Activated T-helper 1 cell treated with anti-CD3 and anti-CD28 coated beads, Interleukin-12 subunit alpha, Interleukin-12 subunit beta, Interleukin-2, Interleukin-4 antibody, amounts not matched to agents 30 ng/mL and 10 ng/mL and 1 ng/mL, durations not matched to agents 14 hours and 24 hours and 36 hours (primary cell): ENCODE measurements around the gene KMO. TPM values are rescaled to one million over a fixed set of nuclear protein-coding genes. Genes with fewer than 3 reads are reported as not detected.

ENCODE experiments used
- DNase-seq: peaks from one replicate; pipeline ENCODE4 v3.0.0; 2021; ENCODE audit warnings: low spot score
- H3K27ac Mint-ChIP-seq: one replicate; pipeline ENCODE4 v1.8.0; 2021; ENCODE audit warnings: mild to moderate bottlenecking, mixed read lengths
- H3K27me3 Mint-ChIP-seq: one replicate; pipeline ENCODE4 v1.8.0; 2022; ENCODE audit warnings: mild to moderate bottlenecking, moderate library complexity, mixed read lengths; ENCODE audit not compliant: insufficient read depth
- H3K36me3 Mint-ChIP-seq: one replicate; pipeline ENCODE4 v1.8.0; 2021; ENCODE audit warnings: low read depth, mixed read lengths
- H3K4me1 Mint-ChIP-seq: one replicate; pipeline ENCODE4 v1.8.0; 2021; ENCODE audit warnings: low read depth, mixed read lengths
- H3K4me3 Mint-ChIP-seq: one replicate; pipeline ENCODE4 v1.8.0; 2021; ENCODE audit warnings: mild to moderate bottlenecking, moderate library complexity, mixed read lengths
- H3K9me3 Mint-ChIP-seq: one replicate; pipeline ENCODE4 v1.8.0; 2021; ENCODE audit warnings: mixed read lengths
- intact Hi-C: fragments of 100-400 bp; cut with micrococcal nuclease; formaldehyde crosslinking; loops from one replicate; pipeline ENCODE4 v1.15.1; 2024
- total RNA-seq: library from RNA; stranded (reverse); gene quantifications from 2 replicates; pipeline ENCODE4 v1.2.3, GENCODE V29; 2022

KMO gene
- total RNA-seq, 1 donor from 2014 or later = not detected

- DNase-seq = no peak
- Mint-ChIP-seq H3K36me3 (peaks cover 6% of the 10 kb centered on the region), H3K27ac (no peak overlapping the region), H3K4me1 (peaks cover 12% of the 10 kb centered on the region), H3K4me3 (no peak overlapping the region), H3K27me3 (no peaks in the 10 kb centered on the region), H3K9me3 (no peaks in the 10 kb centered on the region)
- intact Hi-C loops = no loop called here
Measured at GRCh38 chr1:241589521-241589920, 57.3 kb downstream of the KMO start.

GRCh38 chr1:241590719-241591118 is 58.5 kb downstream of the KMO start:
- H3K9me3 Mint-ChIP-seq = no peaks in the 10 kb centered on the region
- no peak overlapping the region for H3K27ac Mint-ChIP-seq
- no peak for DNase-seq
- peaks cover 12% of the 10 kb centered on the region for H3K36me3 Mint-ChIP-seq
- peaks cover 12% of the 10 kb centered on the region for H3K4me1 Mint-ChIP-seq
- intact Hi-C loops = no loop called here
- H3K4me3 Mint-ChIP-seq = no peak overlapping the region
- no peaks in the 10 kb centered on the region for H3K27me3 Mint-ChIP-seq

GRCh38 chr1:241591317-241591716 is 59.1 kb downstream of the KMO start:
- intact Hi-C loops = no loop called here
- H3K27ac Mint-ChIP-seq = no peak overlapping the region

GRCh38 chr1:241591736-241592135 is 59.6 kb downstream of the KMO start:
- H3K4me1 Mint-ChIP-seq = peaks cover 12% of the 10 kb centered on the region
- H3K9me3 Mint-ChIP-seq = no peaks in the 10 kb centered on the region
- no peaks in the 10 kb centered on the region for H3K27me3 Mint-ChIP-seq
- intact Hi-C loops = loop anchor here (1.0 to 2.0 kb wide), 2 partner anchors 21 to 59 kb away; partner anchors contain the start of gene KMO
- peaks cover 14% of the 10 kb centered on the region for H3K36me3 Mint-ChIP-seq
- no peak overlapping the region for H3K4me3 Mint-ChIP-seq
- no peak for DNase-seq
- no peak overlapping the region for H3K27ac Mint-ChIP-seq

More at GRCh38 chr1:241591317-241591716, 59.1 kb downstream of the KMO start:
- Mint-ChIP-seq H3K4me3 (no peak overlapping the region), H3K27me3 (no peaks in the 10 kb centered on the region), H3K36me3 (peaks cover 14% of the 10 kb centered on the region), H3K4me1 (peaks cover 12% of the 10 kb centered on the region), H3K9me3 (no peaks in the 10 kb centered on the region)
- no peak for DNase-seq

DNA sequence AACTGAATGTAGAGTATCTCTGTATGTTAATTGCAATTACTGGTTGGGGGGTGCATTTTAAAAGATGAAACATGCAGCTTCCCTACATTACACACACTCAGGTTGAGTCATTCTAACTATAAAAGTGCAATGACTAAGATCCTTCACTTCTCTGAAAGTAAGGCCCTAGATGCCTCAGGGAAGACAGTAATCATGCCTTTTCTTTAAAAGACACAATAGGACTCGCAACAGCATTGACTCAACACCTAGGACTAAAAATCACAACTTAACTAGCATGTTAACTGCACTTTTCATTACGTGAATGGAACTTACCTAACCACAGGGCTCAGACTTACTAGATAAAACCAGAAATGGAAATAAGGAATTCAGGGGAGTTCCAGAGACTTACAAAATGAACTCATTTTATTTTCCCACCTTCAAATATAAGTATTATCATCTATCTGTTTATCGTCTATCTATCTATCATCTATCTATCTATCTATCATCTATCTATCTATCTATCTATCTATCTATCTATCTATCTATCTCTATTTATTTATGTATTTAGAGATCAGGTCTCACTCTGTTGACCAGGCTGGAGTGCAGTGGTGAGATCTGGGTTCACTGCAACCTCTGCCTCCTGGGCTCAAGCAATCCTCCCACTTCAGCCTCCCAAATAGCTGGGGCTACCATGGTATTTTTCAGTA is 60.2 kb downstream of the KMO start:
- no peak overlapping the region for H3K4me3 Mint-ChIP-seq
- peaks cover 14% of the 10 kb centered on the region for H3K36me3 Mint-ChIP-seq
- no peaks in the 10 kb centered on the region for H3K27me3 Mint-ChIP-seq
- H3K27ac Mint-ChIP-seq = peak overlapping the region; percentile 21
- intact Hi-C loops = loop anchor here (1.0 to 2.0 kb wide), 2 partner anchors 20 to 60 kb away; partner anchors contain the start of gene KMO
- H3K9me3 Mint-ChIP-seq = no peaks in the 10 kb centered on the region
- peaks cover 12% of the 10 kb centered on the region for H3K4me1 Mint-ChIP-seq
- DNase-seq = no peak

GRCh38 chr1:241593186-241593585 is 61.0 kb downstream of the KMO start:
- Mint-ChIP-seq H3K27ac (no peak overlapping the region), H3K36me3 (peaks cover 18% of the 10 kb centered on the region), H3K27me3 (no peaks in the 10 kb centered on the region), H3K4me3 (no peak overlapping the region), H3K4me1 (peaks cover 12% of the 10 kb centered on the region), H3K9me3 (no peaks in the 10 kb centered on the region)
- no peak for DNase-seq
- intact Hi-C loops = loop anchor here (2.0 kb wide), 1 partner anchor 20 kb away; no protein-coding TSS in a partner anchor

DNA sequence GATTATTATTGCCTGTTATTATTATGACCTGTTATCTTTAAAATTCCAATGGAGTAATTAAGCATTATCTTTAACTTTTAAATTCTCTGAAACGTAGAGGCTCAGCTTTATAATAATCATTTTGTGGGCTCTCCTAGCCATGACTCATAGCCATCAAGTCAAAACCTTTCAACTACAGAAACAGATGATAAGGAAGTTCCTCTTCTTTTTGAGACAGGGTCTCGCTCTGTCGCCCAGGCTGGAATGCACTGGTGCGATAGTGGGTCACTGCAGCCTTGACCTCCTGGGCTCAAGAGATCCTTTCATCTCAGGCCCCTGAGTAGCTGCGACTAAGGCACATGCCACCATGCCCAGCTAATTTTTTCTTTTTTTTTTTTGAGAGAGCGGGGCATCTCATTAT is 64.5 kb downstream of the KMO start:
- Mint-ChIP-seq H3K4me3 (no peak overlapping the region), H3K4me1 (peaks cover 19% of the 10 kb centered on the region), H3K27me3 (no peaks in the 10 kb centered on the region), H3K27ac (no peak overlapping the region), H3K9me3 (no peaks in the 10 kb centered on the region), H3K36me3 (peaks cover 20% of the 10 kb centered on the region)
- no peak for DNase-seq
- intact Hi-C loops = no loop called here

GRCh38 chr1:241598249-241598648 is 66.1 kb downstream of the KMO start:
- intact Hi-C loops = no loop called here
- Mint-ChIP-seq H3K9me3 (no peaks in the 10 kb centered on the region), H3K4me3 (no peak overlapping the region), H3K4me1 (peaks cover 7% of the 10 kb centered on the region), H3K27me3 (no peaks in the 10 kb centered on the region), H3K36me3 (peaks cover 24% of the 10 kb centered on the region), H3K27ac (no peak overlapping the region)
- DNase-seq = no peak

- intact Hi-C loops = no loop called here
- Mint-ChIP-seq H3K9me3 (no peaks in the 10 kb centered on the region), H3K36me3 (peaks cover 16% of the 10 kb centered on the region), H3K4me3 (no peak overlapping the region), H3K27me3 (no peaks in the 10 kb centered on the region), H3K27ac (no peak overlapping the region), H3K4me1 (peaks cover 7% of the 10 kb centered on the region)
- no peak for DNase-seq
Measured at GRCh38 chr1:241600496-241600901, 68.3 kb downstream of the KMO start.

DNA sequence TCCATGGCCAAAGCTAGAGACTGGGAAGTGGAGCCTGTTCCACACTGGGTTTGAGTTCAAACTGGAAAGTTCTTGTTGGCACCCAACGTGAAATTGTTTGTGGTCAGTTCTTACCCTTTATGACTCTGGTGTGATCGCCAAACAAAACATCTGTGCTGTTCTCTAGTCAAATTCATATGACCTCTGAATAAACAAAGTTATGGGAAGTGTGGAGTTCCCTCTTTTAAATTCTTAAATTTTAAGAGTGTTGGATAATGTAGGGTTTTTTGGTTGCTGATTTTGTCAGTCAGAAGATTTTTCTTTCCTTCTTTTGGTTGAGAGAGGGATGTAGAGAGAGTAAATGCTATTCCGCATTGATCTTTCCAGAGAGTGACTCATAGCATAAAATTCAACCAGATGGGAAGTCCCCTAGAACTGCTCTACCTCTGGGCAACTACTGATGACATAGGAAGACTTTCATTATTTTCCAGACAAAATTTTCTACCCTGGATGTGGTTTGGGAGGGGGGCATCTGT is 71.6 kb downstream of the KMO start:
- no peaks in the 10 kb centered on the region for H3K9me3 Mint-ChIP-seq
- DNase-seq = no peak
- intact Hi-C loops = no loop called here
- no peaks in the 10 kb centered on the region for H3K27me3 Mint-ChIP-seq
- H3K36me3 Mint-ChIP-seq = peaks cover 10% of the 10 kb centered on the region
- H3K27ac Mint-ChIP-seq = no peak overlapping the region
- H3K4me1 Mint-ChIP-seq = peaks cover 7% of the 10 kb centered on the region
- H3K4me3 Mint-ChIP-seq = no peak overlapping the region

DNA sequence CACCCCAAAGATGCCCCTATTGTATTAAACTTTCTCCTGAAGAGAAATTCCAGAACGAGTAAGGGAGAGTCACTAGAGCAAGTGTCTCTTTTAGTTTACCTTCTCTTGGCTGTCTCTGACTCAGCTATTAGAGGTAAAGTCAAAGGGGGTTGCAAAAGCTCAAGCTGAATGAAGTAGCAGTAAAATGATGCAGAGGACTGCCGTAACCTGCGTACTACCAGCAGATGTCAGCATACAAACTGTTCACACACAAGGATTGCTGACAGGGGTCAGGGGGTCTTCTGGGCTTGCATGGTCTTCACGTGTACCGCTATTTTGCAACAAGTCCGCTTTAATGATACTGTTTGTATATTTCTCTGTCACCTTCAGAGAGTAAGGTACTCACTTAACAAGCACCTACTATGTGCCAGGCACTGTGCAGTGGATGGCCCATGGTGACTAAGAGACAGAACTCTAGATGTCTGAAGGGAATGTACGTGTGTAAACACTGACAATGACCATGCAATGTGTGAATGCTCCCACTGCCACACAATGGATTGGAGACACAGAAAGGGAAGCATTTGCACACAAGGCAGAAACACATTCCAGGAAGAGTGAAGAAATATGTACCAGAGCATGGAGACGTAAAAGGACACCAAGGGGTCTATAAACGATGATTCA is 73.1 kb downstream of the KMO start:
- Mint-ChIP-seq H3K4me3 (no peak overlapping the region), H3K27me3 (no peaks in the 10 kb centered on the region), H3K27ac (no peak overlapping the region), H3K9me3 (no peaks in the 10 kb centered on the region), H3K4me1 (peaks cover 7% of the 10 kb centered on the region), H3K36me3 (peaks cover 10% of the 10 kb centered on the region)
- DNase-seq = no peak
- intact Hi-C loops = no loop called here

GRCh38 chr1:241606544-241606943 is 74.4 kb downstream of the KMO start:
- Mint-ChIP-seq H3K36me3 (peaks cover 4% of the 10 kb centered on the region), H3K4me1 (no peaks in the 10 kb centered on the region), H3K4me3 (no peak overlapping the region), H3K27me3 (no peaks in the 10 kb centered on the region), H3K9me3 (no peaks in the 10 kb centered on the region), H3K27ac (no peak overlapping the region)
- intact Hi-C loops = no loop called here
- no peak for DNase-seq

DNA sequence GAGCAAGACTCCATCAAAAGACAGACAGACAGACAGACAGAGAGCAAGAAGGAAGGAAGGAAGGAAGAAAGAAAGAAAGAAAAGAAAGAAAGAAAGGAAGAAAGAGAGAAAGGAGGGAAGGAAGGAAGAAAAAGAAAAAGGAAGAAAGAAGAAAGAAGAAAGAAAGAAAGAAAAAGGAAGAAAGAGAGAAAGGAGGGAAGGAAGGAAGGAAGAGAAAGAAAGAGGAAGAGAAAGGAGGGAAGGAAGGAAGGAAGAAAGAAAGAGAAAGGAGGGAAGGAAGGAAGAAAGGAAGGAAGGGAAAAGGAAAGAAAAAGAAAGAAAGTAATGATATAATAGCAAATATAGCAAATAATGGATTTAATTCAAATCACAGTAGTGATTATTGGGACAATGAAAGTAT is 75.3 kb downstream of the KMO start:
- no peak overlapping the region for H3K4me3 Mint-ChIP-seq
- intact Hi-C loops = no loop called here
- DNase-seq = no peak
- H3K9me3 Mint-ChIP-seq = no peaks in the 10 kb centered on the region
- no peaks in the 10 kb centered on the region for H3K36me3 Mint-ChIP-seq
- H3K27ac Mint-ChIP-seq = no peak overlapping the region
- no peaks in the 10 kb centered on the region for H3K27me3 Mint-ChIP-seq
- peaks cover 1% of the 10 kb centered on the region for H3K4me1 Mint-ChIP-seq
